CD1c-positive myeloid dendritic cell (primary cell): ENCODE data around the gene LSAMP.

ENCODE experiments used
- DNase-seq: peaks from one replicate; pipeline ENCODE4 v3.0.0-alpha.2; 2016; ENCODE audit errors: extremely low spot score

LSAMP gene

DNA sequence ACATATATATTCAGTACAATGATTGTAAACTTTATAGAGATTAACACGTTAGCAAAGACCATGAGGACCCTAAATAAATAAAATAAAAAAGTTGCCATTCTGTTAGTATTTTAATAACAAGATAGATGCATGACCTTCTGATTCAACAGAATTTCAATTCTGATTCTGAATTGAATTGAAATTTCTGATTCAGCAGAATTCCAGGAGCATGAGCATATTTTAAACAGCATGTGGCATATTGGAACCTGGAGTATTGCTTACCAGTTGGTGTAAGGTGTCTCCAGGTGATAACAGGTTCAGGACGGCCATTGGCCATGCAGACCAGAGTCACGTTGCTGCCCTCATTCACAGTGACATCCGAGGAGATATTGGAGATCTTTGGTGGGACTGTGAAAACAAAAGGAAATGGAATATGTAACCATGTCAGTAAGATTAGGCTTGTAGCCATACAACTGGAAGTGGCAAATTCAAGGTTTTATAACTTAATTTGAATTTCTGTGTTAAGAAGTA, 426.0 kb downstream of the LSAMP start:
- DNase-seq = no peak

DNA sequence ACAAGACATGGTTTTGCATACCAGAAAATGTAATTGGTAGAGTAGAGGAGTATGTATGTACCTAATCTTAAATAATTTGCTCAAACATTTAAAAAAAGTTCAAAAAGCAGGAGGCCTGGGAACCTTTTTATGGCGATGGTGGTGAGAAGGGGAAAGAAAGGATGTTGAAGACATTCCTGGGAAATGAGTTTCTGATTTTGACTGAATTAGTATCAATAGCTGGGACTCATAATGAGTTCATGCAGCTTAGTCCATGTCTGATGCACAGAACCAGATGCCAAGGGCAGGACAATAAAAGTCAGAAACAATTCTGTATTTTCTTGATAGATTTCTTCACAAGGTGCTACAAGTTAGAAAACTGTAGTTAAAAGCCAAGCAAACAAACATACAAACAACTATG, 426.6 kb downstream of the LSAMP start:
- DNase-seq = no peak

GRCh38 chr3:116015931-116016330, 429.4 kb downstream of the LSAMP start:
- no peak for DNase-seq

DNA sequence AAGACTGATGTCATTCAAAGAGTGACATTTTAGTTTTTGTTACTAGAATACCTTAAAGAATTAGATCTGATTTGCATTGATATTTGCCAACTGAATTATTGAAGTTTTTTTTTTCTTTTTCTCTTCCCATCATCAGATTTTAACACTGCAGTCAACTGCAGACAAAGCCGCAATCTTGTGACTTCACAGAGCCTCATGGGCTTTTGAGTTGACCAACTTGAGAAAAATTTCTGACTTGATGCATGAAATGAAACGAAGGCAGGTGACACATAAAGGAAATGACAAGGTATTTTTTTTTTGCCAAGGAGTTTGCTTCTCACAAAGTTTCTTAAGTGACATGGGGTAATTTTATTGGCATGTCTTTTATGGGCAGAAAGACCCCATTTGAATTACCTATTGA, 438.3 kb downstream of the LSAMP start:
- DNase-seq = no peak

GRCh38 chr3:116005404-116005803, 439.9 kb downstream of the LSAMP start:
- no peak for DNase-seq

GRCh38 chr3:116002235-116002634, 443.1 kb downstream of the LSAMP start:
- no peak for DNase-seq

- DNase-seq = no peak
Measured at GRCh38 chr3:116001151-116001621, 444.1 kb downstream of the LSAMP start.

DNA sequence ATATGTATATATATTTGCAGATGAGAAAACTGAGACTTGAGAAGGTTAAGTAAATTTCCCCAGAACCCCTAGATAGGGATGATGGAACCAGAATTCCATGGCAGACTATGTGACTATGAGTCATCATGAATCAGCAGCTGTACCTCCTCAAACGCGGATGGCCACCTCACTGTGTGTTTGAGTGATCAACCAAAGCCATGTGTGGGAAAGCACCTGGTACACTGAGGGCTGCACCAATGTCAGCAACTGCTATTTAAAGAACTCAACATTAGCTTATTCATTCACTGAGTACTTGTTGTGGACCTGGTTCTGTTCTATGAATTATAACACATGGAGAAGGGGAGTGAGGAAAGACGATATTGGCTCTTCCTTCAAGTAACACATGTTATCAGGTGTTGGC, 445.0 kb downstream of the LSAMP start:
- DNase-seq = no peak

- DNase-seq = no peak
Measured at GRCh38 chr3:115999613-116000012, 445.7 kb downstream of the LSAMP start.

GRCh38 chr3:115999001-115999585, 446.2 kb downstream of the LSAMP start:
- no peak for DNase-seq

GRCh38 chr3:115996420-115997108, 448.7 kb downstream of the LSAMP start:
- DNase-seq = no peak

- DNase-seq = no peak
Measured at GRCh38 chr3:115990669-115991068, 454.6 kb downstream of the LSAMP start.

GRCh38 chr3:115989684-115990421, 455.4 kb downstream of the LSAMP start:
- no peak for DNase-seq

DNA sequence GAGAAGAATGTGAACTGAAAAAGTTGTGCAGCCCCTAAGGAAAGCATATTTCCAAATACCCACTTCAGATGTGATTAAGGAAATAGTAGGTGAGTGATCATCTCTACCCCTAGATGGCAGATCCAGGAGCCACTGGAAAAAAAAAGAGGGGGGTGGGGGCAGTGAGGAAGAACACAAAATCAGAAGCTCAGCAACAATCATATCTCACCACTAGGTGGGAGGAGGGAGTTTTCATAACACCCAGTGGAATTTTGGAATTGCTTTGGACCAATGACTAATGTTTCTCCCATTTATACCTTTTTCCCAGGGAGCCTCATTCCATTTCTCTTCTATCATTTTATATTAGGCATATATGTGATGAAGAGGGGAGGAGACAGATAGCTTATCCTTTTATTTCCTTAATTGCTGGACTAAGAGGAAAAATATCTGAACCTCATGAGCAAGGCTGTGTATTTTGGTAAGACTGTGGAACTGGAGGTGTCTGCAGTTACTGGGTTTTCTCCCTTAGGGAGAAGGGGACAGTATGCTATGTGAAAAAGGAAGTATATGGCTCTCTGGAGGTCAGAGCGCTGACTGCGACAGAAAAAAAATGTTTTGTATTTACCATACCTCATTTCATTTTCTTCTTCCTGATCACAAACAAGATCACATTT, 458.6 kb downstream of the LSAMP start:
- no peak for DNase-seq

- DNase-seq = no peak
Measured at GRCh38 chr3:115982629-115983028, 462.7 kb downstream of the LSAMP start.

- no peak for DNase-seq
Measured at GRCh38 chr3:115982108-115982507, 463.2 kb downstream of the LSAMP start.

DNA sequence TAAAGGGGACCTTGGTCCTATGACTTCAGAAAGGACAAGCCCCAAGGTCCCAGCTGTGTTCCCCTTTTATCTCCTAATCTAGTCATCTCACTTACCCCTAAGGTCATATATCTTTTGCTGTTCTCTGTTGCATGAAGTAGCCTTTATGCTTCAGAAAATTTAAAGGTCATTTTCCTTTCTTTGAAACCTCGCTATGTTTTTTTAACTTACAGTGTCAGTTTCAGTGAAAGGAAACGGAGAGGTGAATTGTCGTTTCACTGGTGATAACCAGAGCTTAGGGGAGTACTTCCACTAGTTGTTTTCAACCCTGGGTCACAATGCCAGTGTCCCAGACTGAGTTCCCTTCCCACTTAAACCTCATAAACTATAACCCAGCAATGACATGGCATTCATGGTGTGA, 464.6 kb downstream of the LSAMP start:
- no peak for DNase-seq

- DNase-seq = no peak
Measured at GRCh38 chr3:115977866-115978265, 467.4 kb downstream of the LSAMP start.

DNA sequence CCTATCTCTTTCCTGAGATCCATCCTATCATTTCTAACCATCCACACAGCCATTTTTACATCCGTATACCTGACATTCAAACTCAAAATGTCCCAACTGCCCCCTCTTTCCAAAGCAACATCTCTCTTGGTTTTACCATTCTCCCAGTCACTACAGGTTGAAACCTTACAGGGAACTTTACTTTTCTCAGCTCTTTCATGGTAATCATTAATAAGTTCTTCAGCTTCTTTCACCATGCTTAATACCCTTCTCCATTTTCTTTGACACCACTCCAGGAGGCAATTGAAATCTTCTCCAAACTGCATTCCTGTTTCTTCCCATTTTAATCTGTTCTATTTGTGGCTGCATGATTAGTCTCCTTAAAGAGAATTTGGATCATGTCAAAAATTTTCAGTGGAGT, 469.5 kb downstream of the LSAMP start:
- no peak for DNase-seq

DNA sequence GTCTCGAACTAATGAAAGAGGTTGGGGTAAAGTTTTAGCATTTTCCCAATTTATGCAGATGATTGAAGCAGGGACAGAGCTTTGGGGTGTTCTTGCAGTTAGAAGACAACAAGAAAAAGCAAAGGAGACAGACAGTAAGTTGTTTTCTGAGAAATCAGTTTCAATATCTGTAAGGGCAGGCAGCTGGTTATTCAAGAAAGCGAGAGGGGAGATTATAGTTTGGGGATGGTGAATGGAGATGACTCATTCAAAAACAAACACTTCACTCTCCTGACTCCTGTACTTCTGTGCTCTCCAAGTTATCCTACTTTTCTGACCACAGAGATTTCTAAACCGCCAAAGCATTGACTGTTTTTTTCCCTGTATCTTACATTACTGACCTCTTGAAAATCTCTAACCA, 469.9 kb downstream of the LSAMP start:
- DNase-seq = no peak

- DNase-seq = no peak
Measured at GRCh38 chr3:115974940-115975339, 470.3 kb downstream of the LSAMP start.

DNA sequence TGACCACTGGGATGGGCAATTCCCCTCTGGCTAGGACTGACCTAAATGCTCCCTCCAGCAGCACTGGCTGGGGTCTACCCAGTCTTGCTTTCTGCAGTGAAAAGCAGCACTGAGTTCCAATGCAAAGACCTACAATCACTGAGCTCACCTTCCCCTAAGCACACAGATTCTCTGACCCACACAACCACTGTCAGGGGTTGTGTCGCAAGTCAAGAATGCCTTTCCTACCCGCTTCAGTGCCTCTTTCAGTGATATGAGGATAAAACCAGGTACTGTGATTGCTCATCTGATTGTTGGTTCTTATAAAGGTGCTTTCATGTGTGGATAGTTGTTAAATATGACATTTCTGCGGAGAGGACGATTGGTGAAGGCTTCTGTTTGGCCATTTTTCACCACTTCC, 476.4 kb downstream of the LSAMP start:
- no peak for DNase-seq
